H9 (cell line): ENCODE results near the gene HOXA4. TPM values are rescaled to one million over a fixed set of nuclear protein-coding genes. Genes with fewer than 3 reads are reported as not detected.

ENCODE experiments used
- DNase-seq: peaks from one replicate; pipeline ENCODE4 v3.0.0-alpha.2; 2017
- H2AFZ ChIP-seq: one replicate; pipeline ENCODE4 v1.6.1; 2013; ENCODE audit warnings: mild to moderate bottlenecking, low read length, control low read depth, moderate library complexity
- H2AK5ac ChIP-seq: 2 replicates; pipeline ENCODE4 v1.6.1; 2013; ENCODE audit warnings: low read length, control low read depth, mixed read lengths; ENCODE audit not compliant: insufficient read length
- H2BK120ac ChIP-seq: one replicate; pipeline ENCODE4 v1.6.1; 2013; ENCODE audit warnings: low read depth, mild to moderate bottlenecking, low read length, control low read depth, inconsistent platforms; ENCODE audit not compliant: poor library complexity, severe bottlenecking
- H2BK12ac ChIP-seq: 2 replicates; pipeline ENCODE4 v1.6.1; 2013; ENCODE audit warnings: low read length, control low read depth, mixed read lengths, low read depth; ENCODE audit not compliant: insufficient read length
- H2BK15ac ChIP-seq: 2 replicates; pipeline ENCODE4 v1.6.1; 2013; ENCODE audit warnings: low read depth, low read length, control low read depth
- H2BK20ac ChIP-seq: one replicate; pipeline ENCODE4 v1.6.1; 2013; ENCODE audit warnings: low read depth, mild to moderate bottlenecking, low read length, control low read depth, inconsistent platforms; ENCODE audit not compliant: poor library complexity, severe bottlenecking
- H2BK5ac ChIP-seq: 2 replicates; pipeline ENCODE4 v1.6.1; 2013; ENCODE audit warnings: low read length, control low read depth, mixed read lengths; ENCODE audit not compliant: insufficient read length
- H3K14ac ChIP-seq: 2 replicates; pipeline ENCODE4 v1.6.1; 2013; ENCODE audit warnings: low read length, control low read depth; ENCODE audit not compliant: insufficient read depth
- H3K18ac ChIP-seq: 2 replicates; pipeline ENCODE4 v1.6.1; 2013; ENCODE audit warnings: low read depth, mild to moderate bottlenecking, mixed read lengths, low read length, control low read depth; ENCODE audit not compliant: insufficient read length
- H3K23ac ChIP-seq: 2 replicates; pipeline ENCODE4 v1.6.1; 2013; ENCODE audit warnings: low read length, control low read depth, mixed read lengths, low read depth; ENCODE audit not compliant: insufficient read length
- H3K23me2 ChIP-seq: 2 replicates; pipeline ENCODE4 v1.6.1; 2013; ENCODE audit warnings: low read depth, mild to moderate bottlenecking, mixed read lengths, low read length, control low read depth; ENCODE audit not compliant: insufficient read length, poor library complexity, severe bottlenecking
- H3K27ac ChIP-seq: 2 replicates; pipeline ENCODE4 v1.5.1; 2013; ENCODE audit warnings: low read length, control low read depth, mixed read lengths, low read depth; ENCODE audit not compliant: insufficient read length
- H3K27me3 ChIP-seq: 2 replicates; pipeline ENCODE4 v1.6.1; 2013; ENCODE audit warnings: low read length, control low read depth, inconsistent platforms; ENCODE audit not compliant: insufficient read depth
- H3K4ac ChIP-seq: 2 replicates; pipeline ENCODE4 v1.6.1; 2013; ENCODE audit warnings: low read depth, mild to moderate bottlenecking, control low read depth, inconsistent platforms, low read length, moderate library complexity
- H3K4me1 ChIP-seq: 2 replicates; pipeline ENCODE4 v1.6.1; 2013; ENCODE audit warnings: low read length, control low read depth, inconsistent platforms; ENCODE audit not compliant: insufficient read depth
- H3K4me2 ChIP-seq: 2 replicates; pipeline ENCODE4 v1.6.1; 2013; ENCODE audit warnings: low read length, control low read depth, mixed read lengths; ENCODE audit not compliant: insufficient read length, insufficient read depth
- H3K56ac ChIP-seq: 2 replicates; pipeline ENCODE4 v1.6.1; 2013; ENCODE audit warnings: low read depth, mild to moderate bottlenecking, mixed read lengths, low read length, control low read depth; ENCODE audit not compliant: insufficient read length
- H3K79me1 ChIP-seq: 2 replicates; pipeline ENCODE4 v1.6.1; 2013; ENCODE audit warnings: low read depth, mild to moderate bottlenecking, moderate library complexity, low read length, control low read depth, inconsistent platforms; ENCODE audit not compliant: insufficient read depth, poor library complexity, severe bottlenecking
- H3K79me2 ChIP-seq: 2 replicates; pipeline ENCODE4 v1.6.1; 2013; ENCODE audit warnings: low read length, control low read depth, inconsistent platforms; ENCODE audit not compliant: insufficient read depth
- H3K9ac ChIP-seq: 2 replicates; pipeline ENCODE4 v1.6.1; 2013; ENCODE audit warnings: low read length, control low read depth, mixed read lengths; ENCODE audit not compliant: insufficient read length; ENCODE audit errors: extremely low read depth
- H3K9me3 ChIP-seq: one replicate; pipeline ENCODE4 v1.6.1; 2013; ENCODE audit warnings: low read depth, low read length, inconsistent platforms; ENCODE audit not compliant: control insufficient read depth
- H3T11ph ChIP-seq: one replicate; pipeline ENCODE4 v1.6.1; 2013; ENCODE audit warnings: mild to moderate bottlenecking, low read length, control low read depth, inconsistent platforms
- H4K20me1 ChIP-seq: one replicate; pipeline ENCODE4 v1.6.1; 2013; ENCODE audit not compliant: control insufficient read depth, insufficient read length, insufficient read depth
- H4K5ac ChIP-seq: 2 replicates; pipeline ENCODE4 v1.6.1; 2013; ENCODE audit warnings: low read depth, mild to moderate bottlenecking, mixed read lengths, low read length, control low read depth; ENCODE audit not compliant: insufficient read length
- H4K8ac ChIP-seq: replicated peaks from 2 replicates; pipeline ENCODE4 v1.6.1; 2013; ENCODE audit warnings: low read length, control low read depth, mixed read lengths, low read depth; ENCODE audit not compliant: insufficient read length
- H4K91ac ChIP-seq: 2 replicates; pipeline ENCODE4 v1.6.1; 2013; ENCODE audit warnings: low read depth, mild to moderate bottlenecking, moderate library complexity, mixed read lengths, low read length, control low read depth; ENCODE audit not compliant: insufficient read length
- H3K27ac Mint-ChIP-seq, 3 experiments: 2 replicates in 2 of 3; 3 replicates in 1 of 3; pipeline ENCODE4 v1.8.0; 2020 to 2021; ENCODE audit warnings: mixed read lengths in 3 of 3, mild to moderate bottlenecking in 1 of 3, moderate library complexity in 1 of 3
- H3K27me3 Mint-ChIP-seq: 2 replicates; pipeline ENCODE4 v1.8.0; 2021; ENCODE audit warnings: low read depth, mild to moderate bottlenecking, moderate library complexity, mixed read lengths
- H3K36me3 Mint-ChIP-seq, 3 experiments: 2 replicates in 2 of 3; 3 replicates in 1 of 3; pipeline ENCODE4 v1.8.0; 2020 to 2021; ENCODE audit warnings: low read depth in 3 of 3, mixed read lengths in 3 of 3; ENCODE audit not compliant: insufficient read depth in 1 of 3
- H3K4me1 Mint-ChIP-seq, 2 experiments: 2 replicates each; pipeline ENCODE4 v1.8.0; 2020; ENCODE audit warnings: mixed read lengths in 2 of 2
- H3K4me3 Mint-ChIP-seq, 2 experiments: 2 replicates in 1 of 2; 3 replicates in 1 of 2; pipeline ENCODE4 v1.8.0; 2020 to 2021; ENCODE audit warnings: mild to moderate bottlenecking in 2 of 2, mixed read lengths in 2 of 2, moderate library complexity in 1 of 2
- H3K9me3 Mint-ChIP-seq, 2 experiments: 2 replicates in 1 of 2; 3 replicates in 1 of 2; pipeline ENCODE4 v1.8.0; 2020; ENCODE audit warnings: mild to moderate bottlenecking in 2 of 2, mixed read lengths in 2 of 2, moderate library complexity in 1 of 2
- CTCF ChIP-seq: fragments of 200-600 bp; sonication (generic); conservative IDR thresholded peaks from 3 replicates; pipeline ENCODE4 v1.8.0; 2021; ENCODE audit warnings: antibody characterized with exemption, mild to moderate bottlenecking
- whole genome bisulfite sequencing: extraction: QIAGEN DNeasy Blood & Tissue Kit; methylation state at CpG from one replicate; pipeline ENCODE4 v1.1.7; 2013; ENCODE audit warnings: missing lambda C conversion rate, low lambda C conversion rate, mixed read lengths; ENCODE audit not compliant: insufficient read length; ENCODE audit errors: extremely low coverage; 5-methylcytosine and 5-hydroxymethylcytosine counted together
- total RNA-seq: library from RNA; stranded (reverse); gene quantifications from 2 replicates; pipeline ENCODE4 v1.2.1, GENCODE V29; 2021

The HOXA4 gene
- total RNA-seq, 1 experiment from 2014 or later, result not detected

- Mint-ChIP-seq H3K27me3 (peaks cover 100% of the 10 kb centered on the region), H3K4me3 (no peak overlapping the region)
Observed at GRCh38 chr7:27144781-27145164, 14.2 kb upstream of the HOXA4 start.

More at GRCh38 chr7:27144781-27145164, 14.2 kb upstream of the HOXA4 start:
- peaks cover 14% of the 10 kb centered on the region for H3K23me2 ChIP-seq
- H2AK5ac ChIP-seq, result no peak overlapping the region
- no peaks in the 10 kb centered on the region for H3K9me3 ChIP-seq
- no peak for DNase-seq
- TF ChIP-seq CTCF, result no peak
- H3K23ac ChIP-seq, result no peak overlapping the region
- no peak overlapping the region for H2BK5ac ChIP-seq
- Mint-ChIP-seq H3K4me1 (peaks cover 5 to 24% of the 10 kb centered on the region in 2 experiments), H3K9me3 (peaks cover 19 to 28% of the 10 kb centered on the region in 2 experiments), H3K36me3 (no peaks in the 10 kb centered on the region; a peak in 3 of 7 replicates), H3K27ac (no peak overlapping the region)
- no peak overlapping the region for H3K4ac ChIP-seq
- no peaks in the 10 kb centered on the region for H3K79me1 ChIP-seq
- no peak overlapping the region for H4K8ac ChIP-seq
- no peak overlapping the region for H3K27ac ChIP-seq
- no peak overlapping the region for H2BK12ac ChIP-seq
- H3T11ph ChIP-seq, result no peak overlapping the region
- H3K79me2 ChIP-seq, result no peaks in the 10 kb centered on the region
- no peak overlapping the region for H3K18ac ChIP-seq
- H3K4me2 ChIP-seq, result no peak overlapping the region
- WGBS, result no CpG with 5 or more reads among the region's 31 CpGs
- H2AFZ ChIP-seq, result no peak overlapping the region
- H2BK120ac ChIP-seq, result no peak overlapping the region
- H2BK20ac ChIP-seq, result no peak overlapping the region
- no peak overlapping the region for H2BK15ac ChIP-seq
- no peaks in the 10 kb centered on the region for H4K20me1 ChIP-seq
- no peak overlapping the region for H3K56ac ChIP-seq
- peaks cover 96% of the 10 kb centered on the region for H3K27me3 ChIP-seq
- H3K9ac ChIP-seq, result no peak overlapping the region
- H4K5ac ChIP-seq, result no peak overlapping the region
- H3K14ac ChIP-seq, result no peak overlapping the region
- H3K4me1 ChIP-seq, result no peaks in the 10 kb centered on the region
- H4K91ac ChIP-seq, result no peak overlapping the region
